Measurements from ENCODE around the gene RAB36.

DNA sequence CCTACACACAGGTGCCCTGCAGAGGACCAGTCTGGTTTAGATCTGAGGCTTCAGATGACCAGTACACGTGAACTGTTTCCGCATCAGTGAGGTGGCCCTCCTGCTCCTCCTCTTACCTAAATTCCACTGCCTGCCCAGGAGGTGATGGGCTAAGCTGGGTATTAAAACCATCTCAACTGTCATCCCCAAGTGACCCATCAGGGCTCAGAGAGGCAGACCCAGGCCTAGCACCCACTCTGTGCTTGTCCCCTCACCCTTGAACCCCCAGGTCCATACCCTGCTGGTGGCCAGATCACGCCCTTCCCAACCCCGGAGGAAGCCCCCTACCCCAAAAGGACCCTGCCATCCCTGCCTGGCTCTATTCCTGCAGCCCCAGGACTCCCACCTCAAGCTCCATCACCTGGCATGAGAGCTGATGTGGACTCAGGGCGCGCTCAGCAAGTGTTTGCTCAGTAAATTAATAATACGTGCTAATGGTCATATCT is 24.8 kb upstream of the RAB36 start:
- TF ChIP-seq EP300 (IDR thresholded peaks at IDR 0.05; ENCODE audit: borderline replicate concordance in 1 of 2, low read depth in 1 of 2, low read length in 1 of 2) (no peak), RCOR1 (IDR thresholded peaks at IDR 0.05; ENCODE audit: low read length) (no peak)
- TF ChIP-seq, protein P1, sequence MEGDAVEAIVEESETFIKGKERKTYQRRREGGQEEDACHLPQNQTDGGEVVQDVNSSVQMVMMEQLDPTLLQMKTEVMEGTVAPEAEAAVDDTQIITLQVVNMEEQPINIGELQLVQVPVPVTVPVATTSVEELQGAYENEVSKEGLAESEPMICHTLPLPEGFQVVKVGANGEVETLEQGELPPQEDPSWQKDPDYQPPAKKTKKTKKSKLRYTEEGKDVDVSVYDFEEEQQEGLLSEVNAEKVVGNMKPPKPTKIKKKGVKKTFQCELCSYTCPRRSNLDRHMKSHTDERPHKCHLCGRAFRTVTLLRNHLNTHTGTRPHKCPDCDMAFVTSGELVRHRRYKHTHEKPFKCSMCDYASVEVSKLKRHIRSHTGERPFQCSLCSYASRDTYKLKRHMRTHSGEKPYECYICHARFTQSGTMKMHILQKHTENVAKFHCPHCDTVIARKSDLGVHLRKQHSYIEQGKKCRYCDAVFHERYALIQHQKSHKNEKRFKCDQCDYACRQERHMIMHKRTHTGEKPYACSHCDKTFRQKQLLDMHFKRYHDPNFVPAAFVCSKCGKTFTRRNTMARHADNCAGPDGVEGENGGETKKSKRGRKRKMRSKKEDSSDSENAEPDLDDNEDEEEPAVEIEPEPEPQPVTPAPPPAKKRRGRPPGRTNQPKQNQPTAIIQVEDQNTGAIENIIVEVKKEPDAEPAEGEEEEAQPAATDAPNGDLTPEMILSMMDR (IDR thresholded peaks at IDR 0.05): no peak

Measured in SK-N-SH (cell line).